Measurements from ENCODE around the gene FNBP1.
"Not testable (repeated sequence)": the region's sequence is repeated elsewhere in the genome, so short reads cannot be mapped to it uniquely, and the experiment has no call there.

Gene FNBP1

GRCh38 chr9:130022566-130023143 is 20.3 kb downstream of the FNBP1 start:
- in situ Hi-C loops (cut with MboI; ENCODE audit: low sequenced_read_pairs), result no loop called here

- in situ Hi-C loops (cut with MboI; ENCODE audit: low sequenced_read_pairs), result not testable (repeated sequence)
Observed at GRCh38 chr9:130021842-130022241, 21.1 kb downstream of the FNBP1 start.

GRCh38 chr9:130021123-130021522 is 21.9 kb downstream of the FNBP1 start:
- in situ Hi-C loops (cut with MboI; ENCODE audit: low sequenced_read_pairs), result no loop called here

GRCh38 chr9:130020618-130021017 is 22.4 kb downstream of the FNBP1 start:
- in situ Hi-C loops (cut with MboI; ENCODE audit: low sequenced_read_pairs), result no loop called here

GRCh38 chr9:130018265-130018664 is 24.7 kb downstream of the FNBP1 start:
- in situ Hi-C loops (cut with MboI; ENCODE audit: low sequenced_read_pairs), result no loop called here

GRCh38 chr9:130017510-130017909 is 25.5 kb downstream of the FNBP1 start:
- in situ Hi-C loops (cut with MboI; ENCODE audit: low sequenced_read_pairs), result not testable (repeated sequence)

GRCh38 chr9:130017076-130017475 is 25.9 kb downstream of the FNBP1 start:
- in situ Hi-C loops (cut with MboI; ENCODE audit: low sequenced_read_pairs), result no loop called here

GRCh38 chr9:130015353-130016019 is 27.5 kb downstream of the FNBP1 start:
- in situ Hi-C loops (cut with MboI; ENCODE audit: low sequenced_read_pairs), result no loop called here

- in situ Hi-C loops (cut with MboI; ENCODE audit: low sequenced_read_pairs), result no loop called here
Observed at GRCh38 chr9:130013326-130013725, 29.7 kb downstream of the FNBP1 start.

- in situ Hi-C loops (cut with MboI; ENCODE audit: low sequenced_read_pairs), result no loop called here
Observed at GRCh38 chr9:130010151-130010988, 32.6 kb downstream of the FNBP1 start.

- in situ Hi-C loops (cut with MboI; ENCODE audit: low sequenced_read_pairs), result not testable (repeated sequence)
Observed at GRCh38 chr9:130009546-130009945, 33.4 kb downstream of the FNBP1 start.

GRCh38 chr9:130008538-130008937 is 34.5 kb downstream of the FNBP1 start:
- in situ Hi-C loops (cut with MboI; ENCODE audit: low sequenced_read_pairs), result no loop called here

GRCh38 chr9:130006952-130007351 is 36.0 kb downstream of the FNBP1 start:
- in situ Hi-C loops (cut with MboI; ENCODE audit: low sequenced_read_pairs), result not testable (repeated sequence)

GRCh38 chr9:130003943-130004552 is 38.9 kb downstream of the FNBP1 start:
- in situ Hi-C loops (cut with MboI; ENCODE audit: low sequenced_read_pairs), result no loop called here

GRCh38 chr9:130002320-130002719 is 40.7 kb downstream of the FNBP1 start:
- in situ Hi-C loops (cut with MboI; ENCODE audit: low sequenced_read_pairs), result no loop called here

GRCh38 chr9:130001190-130001589 is 41.8 kb downstream of the FNBP1 start:
- in situ Hi-C loops (cut with MboI; ENCODE audit: low sequenced_read_pairs), result no loop called here

GRCh38 chr9:129999141-129999510 is 43.9 kb downstream of the FNBP1 start:
- in situ Hi-C loops (cut with MboI; ENCODE audit: low sequenced_read_pairs), result no loop called here

GRCh38 chr9:129998491-129999140 is 44.4 kb downstream of the FNBP1 start:
- in situ Hi-C loops (cut with MboI; ENCODE audit: low sequenced_read_pairs), result no loop called here

- in situ Hi-C loops (cut with MboI; ENCODE audit: low sequenced_read_pairs), result not testable (repeated sequence)
Observed at GRCh38 chr9:129997706-129998105, 45.3 kb downstream of the FNBP1 start.

- in situ Hi-C loops (cut with MboI; ENCODE audit: low sequenced_read_pairs), result no loop called here
Observed at GRCh38 chr9:129996161-129996830, 46.7 kb downstream of the FNBP1 start.
